ENCODE data around the gene LIMA1.

The LIMA1 gene

GRCh38 chr12:50252977-50253602 lies 30.2 kb downstream of the LIMA1 start:
- Histone ChIP-seq H3K4me2 (ENCODE audit: insufficient read depth, low read length) (no peak overlapping the region), H3K9me3 (ENCODE audit: insufficient read depth, low read length, severe bottlenecking) (no peaks in the 10 kb centered on the region), H3K79me2 (ENCODE audit: insufficient read depth, low read length) (no peaks in the 10 kb centered on the region), H3K4me1 (ENCODE audit: insufficient read depth, low read length) (no peaks in the 10 kb centered on the region), H2AFZ (ENCODE audit: low read depth, low read length) (no peak overlapping the region), H3K9ac (ENCODE audit: low read depth, low read length) (no peak overlapping the region), H3K4me3 (ENCODE audit: low read depth in 1 of 2, low read length in 2 of 2) (no peak overlapping the region), H4K20me1 (ENCODE audit: insufficient read depth, low read length) (no peaks in the 10 kb centered on the region), H3K27me3 (ENCODE audit: insufficient read depth, low read length, poor library complexity) (no peaks in the 10 kb centered on the region), H3K36me3 (ENCODE audit: insufficient read depth, low read length) (no peaks in the 10 kb centered on the region), H3K27ac (ENCODE audit: low read length) (no peak overlapping the region)
- no peak for TF ChIP-seq CTCF (IDR thresholded peaks at IDR 0.05; ENCODE audit: borderline replicate concordance, extremely low read depth, low read length, poor library complexity, severe bottlenecking)
- TF ChIP-seq EZH2 (IDR thresholded peaks at IDR 0.05; ENCODE audit: borderline replicate concordance, low read depth, low read length, severe bottlenecking) = no peak
- DNase-seq (no peak), ATAC-seq (ENCODE audit: insufficient read depth, low read depth) (no peak)

- Histone ChIP-seq H3K4me2 (ENCODE audit: insufficient read depth, low read length) (no peak overlapping the region), H4K20me1 (ENCODE audit: insufficient read depth, low read length) (no peaks in the 10 kb centered on the region), H3K4me1 (ENCODE audit: insufficient read depth, low read length) (no peaks in the 10 kb centered on the region), H2AFZ (ENCODE audit: low read depth, low read length) (no peak overlapping the region), H3K9me3 (ENCODE audit: insufficient read depth, low read length, severe bottlenecking) (no peaks in the 10 kb centered on the region), H3K9ac (ENCODE audit: low read depth, low read length) (no peak overlapping the region), H3K4me3 (ENCODE audit: low read depth in 1 of 2, low read length in 2 of 2) (no peak overlapping the region), H3K36me3 (ENCODE audit: insufficient read depth, low read length) (no peaks in the 10 kb centered on the region), H3K27me3 (ENCODE audit: insufficient read depth, low read length, poor library complexity) (no peaks in the 10 kb centered on the region), H3K79me2 (ENCODE audit: insufficient read depth, low read length) (no peaks in the 10 kb centered on the region), H3K27ac (ENCODE audit: low read length) (no peak overlapping the region)
- ATAC-seq (ENCODE audit: insufficient read depth, low read depth) = no peak
- TF ChIP-seq EZH2 (IDR thresholded peaks at IDR 0.05; ENCODE audit: borderline replicate concordance, low read depth, low read length, severe bottlenecking) = no peak
- no peak for TF ChIP-seq CTCF (IDR thresholded peaks at IDR 0.05; ENCODE audit: borderline replicate concordance, extremely low read depth, low read length, poor library complexity, severe bottlenecking)
- no peak for DNase-seq
These were observed 31.6 kb downstream of the LIMA1 start for GRCh38 chr12:50251619-50252252.

GRCh38 chr12:50249464-50250182 lies 33.7 kb downstream of the LIMA1 start:
- H3K4me3 ChIP-seq (ENCODE audit: low read depth in 1 of 2, low read length in 2 of 2) = no peak overlapping the region
- no peaks in the 10 kb centered on the region for H3K27me3 ChIP-seq (ENCODE audit: insufficient read depth, low read length, poor library complexity)
- H3K79me2 ChIP-seq (ENCODE audit: insufficient read depth, low read length) = no peaks in the 10 kb centered on the region
- no peak overlapping the region for H3K27ac ChIP-seq (ENCODE audit: low read length)
- H3K9me3 ChIP-seq (ENCODE audit: insufficient read depth, low read length, severe bottlenecking) = no peaks in the 10 kb centered on the region
- TF ChIP-seq EZH2 (IDR thresholded peaks at IDR 0.05; ENCODE audit: borderline replicate concordance, low read depth, low read length, severe bottlenecking) (no peak), CTCF (IDR thresholded peaks at IDR 0.05; ENCODE audit: borderline replicate concordance, extremely low read depth, low read length, poor library complexity, severe bottlenecking) (no peak)
- DNase-seq = no peak
- no peak overlapping the region for H3K4me2 ChIP-seq (ENCODE audit: insufficient read depth, low read length)
- no peak overlapping the region for H2AFZ ChIP-seq (ENCODE audit: low read depth, low read length)
- no peaks in the 10 kb centered on the region for H4K20me1 ChIP-seq (ENCODE audit: insufficient read depth, low read length)
- no peak overlapping the region for H3K9ac ChIP-seq (ENCODE audit: low read depth, low read length)
- H3K4me1 ChIP-seq (ENCODE audit: insufficient read depth, low read length) = no peaks in the 10 kb centered on the region
- no peaks in the 10 kb centered on the region for H3K36me3 ChIP-seq (ENCODE audit: insufficient read depth, low read length)
- ATAC-seq (ENCODE audit: insufficient read depth, low read depth) = no peak

Data from DND-41 (cell line).